Right cardiac atrium (tissue), 5 donors: ENCODE measurements around the gene FOXC2. TPM values are rescaled to one million over a fixed set of nuclear protein-coding genes. Genes with fewer than 3 reads are reported as not detected.

Experiments
- ATAC-seq, 2 donors: fragments of 200-7000 bp; cut with Tn5 transposase; one replicate each; pipeline versions ENCODE4 v1.8.0 to v1.9.1; 2020; ENCODE audit warnings: moderate library complexity in 2 of 2, mild to moderate bottlenecking in 1 of 2
- DNase-seq, 3 donors: peaks; one replicate each; pipeline ENCODE4 v3.0.0-alpha.2; 2020
- H3K27ac ChIP-seq: one replicate; pipeline ENCODE4 v1.5.1; 2013; ENCODE audit warnings: mild to moderate bottlenecking, low read length, control low read depth, moderate library complexity
- H3K27me3 ChIP-seq: one replicate; pipeline ENCODE4 v1.6.1; 2013; ENCODE audit not compliant: control insufficient read depth, insufficient read depth
- H3K4me1 ChIP-seq: one replicate; pipeline ENCODE4 v1.6.1; 2013; ENCODE audit warnings: low read length; ENCODE audit not compliant: control insufficient read depth, insufficient read depth
- H3K4me3 ChIP-seq: one replicate; pipeline ENCODE4 v1.5.1; 2013; ENCODE audit warnings: low read length, control low read depth
- H3K9me3 ChIP-seq: one replicate; pipeline ENCODE4 v1.6.1; 2013; ENCODE audit warnings: low read length; ENCODE audit not compliant: control insufficient read depth
- whole genome bisulfite sequencing: extraction: QIAGEN DNeasy Blood & Tissue Kit; methylation state at CpG from one replicate; pipeline ENCODE4 v1.1.7; 2013; 5-methylcytosine and 5-hydroxymethylcytosine counted together
- intact Hi-C, 4 donors: fragments of 100-400 bp; cut with DNase I; formaldehyde crosslinking; loops; one replicate each; pipeline versions ENCODE4 v1.11.0 to v1.14.0; 2022 to 2023
- polyA plus RNA-seq: library from polyadenylated mRNA; stranded (reverse); fragments of 200-250 nt; gene quantifications from one replicate; pipeline ENCODE4 v1.2.3, GENCODE V29; 2013
- total RNA-seq, 4 donors: library from RNA; stranded (reverse); fragmentation: NEBNext Ultra II Directional; extraction: Animal tissue kit (Norgen Biotek cat#: 25700); gene quantifications; one replicate each; pipeline ENCODE4 v1.2.1, GENCODE V29; 2021
- donor health status: healthy with polysubstance abuse.
- donor health status: DM: no; HTN: yes; CAD: no.
- donor health status: DM: no; HTN: no; CAD: no.
- donor health status: DM: no; HTN: yes; CAD: no; lungs with severe emphysema.
- donor health status: DM: yes; HTN: yes; CAD: no.

The FOXC2 gene
- total and polyA plus RNA-seq, 5 donors: 1.1 to 3.7 (median 2.6) TPM

- Histone ChIP-seq H3K4me1 (no peaks in the 10 kb centered on the region), H3K27me3 (no peaks in the 10 kb centered on the region), H3K4me3 (no peak overlapping the region), H3K9me3 (no peaks in the 10 kb centered on the region), H3K27ac (no peak overlapping the region)
- ATAC-seq: no peak
- no peak for DNase-seq
- 78% methylated on average over 8 of the region's 8 CpGs for WGBS
- intact Hi-C loops: no loop called here
Measured at GRCh38 chr16:86546638-86547013, 20.0 kb upstream of the FOXC2 start.

DNA sequence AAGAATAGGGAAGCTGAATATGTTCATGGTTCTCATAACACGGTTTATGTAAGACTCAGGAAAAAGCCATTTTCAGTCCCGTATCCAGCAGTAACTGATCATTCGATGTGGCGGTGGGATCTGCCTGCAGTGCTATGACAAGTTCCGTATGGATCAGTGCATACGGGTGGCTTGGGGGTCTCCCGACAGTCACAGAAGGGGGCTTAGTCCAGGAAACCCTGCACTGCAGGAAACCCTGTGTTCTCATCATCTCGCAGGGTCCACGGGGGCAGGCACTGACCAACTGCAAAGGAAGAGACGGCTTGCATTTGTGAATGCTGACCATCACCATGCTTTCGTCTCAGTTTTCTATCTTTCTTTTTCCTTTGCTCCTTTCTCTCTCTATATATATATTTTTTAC, 19.3 kb upstream of the FOXC2 start:
- WGBS: 94% methylated on average over 11 of the region's 11 CpGs
- Histone ChIP-seq H3K4me3 (no peak overlapping the region), H3K27ac (no peak overlapping the region), H3K4me1 (no peaks in the 10 kb centered on the region), H3K9me3 (no peaks in the 10 kb centered on the region), H3K27me3 (no peaks in the 10 kb centered on the region)
- ATAC-seq (no peak), DNase-seq (no peak)
- intact Hi-C loops: no loop called here

DNA sequence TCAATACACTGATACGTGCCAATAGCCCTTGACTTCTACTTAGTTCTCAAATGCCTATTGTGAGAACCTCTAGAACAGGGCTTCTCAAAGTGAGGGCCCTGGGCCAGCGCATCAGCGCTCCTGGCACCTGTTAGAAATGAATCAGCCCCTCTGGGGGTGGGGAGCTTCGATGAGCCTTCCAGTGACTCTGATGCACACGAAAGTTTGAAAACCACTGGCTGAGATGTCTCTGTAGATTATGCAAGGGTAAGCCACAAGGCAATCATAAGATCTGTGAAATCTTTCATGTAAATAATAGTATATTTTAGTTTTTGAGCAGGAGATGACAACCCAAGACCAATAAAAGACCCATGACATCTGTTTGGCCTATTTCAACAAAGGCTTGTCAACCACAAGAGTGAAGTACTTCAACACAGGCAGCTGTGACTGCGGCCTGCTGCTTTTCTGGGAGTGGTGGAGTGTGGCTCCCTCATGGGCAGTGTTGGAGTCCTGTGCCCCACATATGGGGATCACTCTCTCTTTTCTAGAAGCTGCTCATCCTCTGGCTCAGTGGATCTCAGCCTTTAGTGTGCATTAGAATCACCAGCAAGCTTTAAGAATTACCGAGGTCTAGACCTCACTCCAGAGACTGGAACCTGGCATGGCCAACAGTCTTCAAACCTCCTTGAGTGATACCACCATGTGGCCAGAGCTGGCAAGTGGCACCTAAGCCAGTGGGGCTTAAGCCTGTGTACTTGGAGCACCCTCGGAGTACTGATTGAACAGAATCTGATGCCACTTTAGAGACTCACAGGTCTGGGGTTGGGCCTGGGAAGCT, 17.3 kb upstream of the FOXC2 start:
- Histone ChIP-seq H3K27me3 (no peaks in the 10 kb centered on the region), H3K9me3 (no peaks in the 10 kb centered on the region), H3K27ac (no peak overlapping the region), H3K4me3 (no peak overlapping the region), H3K4me1 (peaks cover 3% of the 10 kb centered on the region)
- ATAC-seq: no peak
- DNase-seq: no peak
- intact Hi-C loops: no loop called here
- WGBS: 84% methylated on average over 8 of the region's 8 CpGs

DNA sequence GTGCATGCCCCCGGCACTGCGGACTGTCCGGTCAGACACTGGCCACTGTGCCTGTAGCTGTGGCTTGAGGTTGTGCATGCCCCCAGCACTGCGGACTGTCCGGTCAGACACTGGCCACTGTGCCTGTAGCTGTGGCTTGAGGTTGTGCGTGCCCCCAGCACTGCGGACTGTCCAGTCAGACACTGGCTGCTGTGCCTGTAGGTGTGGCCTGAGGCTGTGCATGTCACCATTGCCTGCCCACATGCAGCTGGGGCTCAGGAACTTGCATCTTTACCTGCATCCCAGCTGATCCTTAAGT, 16.8 kb upstream of the FOXC2 start:
- Histone ChIP-seq H3K27me3 (no peaks in the 10 kb centered on the region), H3K4me3 (no peak overlapping the region), H3K4me1 (peaks cover 3% of the 10 kb centered on the region), H3K9me3 (no peaks in the 10 kb centered on the region), H3K27ac (no peak overlapping the region)
- intact Hi-C loops: loop anchor here in 1 of 4 donors (10.0 kb wide), 1 partner anchor 815 kb away; no protein-coding TSS in a partner anchor
- ATAC-seq (no peak), DNase-seq (no peak)
- WGBS: 96% methylated on average over 7 of the region's 7 CpGs

GRCh38 chr16:86550281-86550680, 16.3 kb upstream of the FOXC2 start:
- Histone ChIP-seq H3K4me3 (no peak overlapping the region), H3K4me1 (peaks cover 3% of the 10 kb centered on the region), H3K27me3 (no peaks in the 10 kb centered on the region), H3K9me3 (no peaks in the 10 kb centered on the region), H3K27ac (no peak overlapping the region)
- intact Hi-C loops: loop anchor here in 1 of 4 donors (10.0 kb wide), 1 partner anchor 815 kb away; no protein-coding TSS in a partner anchor
- DNase-seq (no peak), ATAC-seq (no peak)
- WGBS: 90% methylated on average over 5 of the region's 5 CpGs

DNA sequence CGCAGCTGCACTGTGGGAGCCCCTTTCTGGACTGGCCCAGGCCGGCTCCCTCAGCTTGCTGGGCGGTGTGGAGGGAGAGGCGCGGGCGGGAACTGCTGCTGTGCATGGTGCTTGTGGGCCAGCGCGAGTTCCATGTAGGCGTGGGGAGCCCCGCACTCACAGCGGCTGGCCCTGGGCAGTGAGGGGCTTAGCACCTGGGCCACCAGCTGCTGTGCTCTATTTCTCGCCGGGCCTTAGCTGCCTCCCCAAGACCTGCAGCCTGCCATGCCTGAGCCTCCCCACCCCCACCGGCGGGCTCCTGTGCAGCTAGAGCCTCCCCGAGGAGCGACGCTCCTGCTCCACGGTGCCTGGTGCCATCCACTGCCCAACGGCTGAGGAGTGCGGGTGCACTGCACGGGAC, 13.3 kb upstream of the FOXC2 start:
- no peak for ATAC-seq
- 96% methylated on average over 22 of the region's 22 CpGs for WGBS
- no peaks in the 10 kb centered on the region for H3K9me3 ChIP-seq
- peak in 1 of 3 donors; percentile 64 for DNase-seq
- intact Hi-C loops: loop anchor here in 1 of 4 donors (10.0 kb wide), 1 partner anchor 811 kb away; no protein-coding TSS in a partner anchor
- no peak overlapping the region for H3K27ac ChIP-seq
- no peak overlapping the region for H3K4me3 ChIP-seq
- H3K4me1 ChIP-seq: peaks cover 3% of the 10 kb centered on the region
- no peaks in the 10 kb centered on the region for H3K27me3 ChIP-seq

- H3K27me3 ChIP-seq: no peaks in the 10 kb centered on the region
- DNase-seq: no peak
- intact Hi-C loops: loop anchor here in 1 of 4 donors (10.0 kb wide), 1 partner anchor 810 kb away; no protein-coding TSS in a partner anchor
- H3K27ac ChIP-seq: peak overlapping the region; percentile 53
- peak in 1 of 2 donors; percentile 12 for ATAC-seq
- no peaks in the 10 kb centered on the region for H3K9me3 ChIP-seq
- WGBS: 8% methylated on average over 10 of the region's 10 CpGs
- peaks cover 3% of the 10 kb centered on the region for H3K4me1 ChIP-seq
- peak overlapping the region; percentile 71 for H3K4me3 ChIP-seq
Measured at GRCh38 chr16:86554599-86554916, 12.1 kb upstream of the FOXC2 start.

GRCh38 chr16:86554917-86555703, 11.5 kb upstream of the FOXC2 start, which contains the start of gene MTHFSD:
MTHFSD (minus strand) TSS chr16:86555235; CDS start chr16:86555184, 51 bp downstream.
- ATAC-seq: peak; percentile 97
- Histone ChIP-seq H3K4me1 (peaks cover 3% of the 10 kb centered on the region), H3K27me3 (no peaks in the 10 kb centered on the region), H3K27ac (peak within 1 kb of the TSS; percentile 53), H3K4me3 (peak within 1 kb of the TSS; percentile 71), H3K9me3 (no peaks in the 10 kb centered on the region)
- WGBS: 6% methylated on average over 70 of the region's 70 CpGs
- intact Hi-C loops: loop anchor here in 1 of 4 donors (10.0 kb wide), 1 partner anchor 810 kb away; no protein-coding TSS in a partner anchor
- DNase-seq: peak; percentile 95 to 98 (median 97)

- 34% methylated on average over 17 of the region's 17 CpGs for WGBS
- H3K4me1 ChIP-seq: peaks cover 3% of the 10 kb centered on the region
Measured at GRCh38 chr16:86555704-86556075, 10.9 kb upstream of the FOXC2 start.

DNA sequence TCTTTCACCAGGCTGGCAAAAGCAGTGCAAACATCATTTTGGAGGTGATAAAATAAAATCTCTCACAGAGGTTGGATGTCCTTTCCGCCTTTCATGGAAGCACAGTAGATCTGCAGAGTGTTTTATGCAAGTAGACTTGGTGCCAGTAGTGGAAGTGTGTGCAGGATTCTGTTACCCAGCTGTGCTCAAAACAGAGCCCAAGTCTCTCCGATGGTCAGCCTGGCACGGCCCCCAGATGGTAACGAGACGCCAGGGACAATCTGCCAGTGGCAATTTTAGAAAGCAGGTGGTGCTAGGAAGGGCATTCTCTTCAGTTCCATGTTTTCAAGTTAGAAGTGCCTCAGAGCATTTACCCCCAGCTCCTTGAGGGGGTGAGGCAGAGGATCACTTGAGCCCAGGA, 10.1 kb upstream of the FOXC2 start:
- intact Hi-C loops: loop anchor here in 1 of 4 donors (10.0 kb wide), 1 partner anchor 808 kb away; no protein-coding TSS in a partner anchor
- H3K4me1 ChIP-seq: peaks cover 3% of the 10 kb centered on the region
- H3K27ac ChIP-seq: no peak overlapping the region
- ATAC-seq (no peak), DNase-seq (peak in 2 of 3 donors; percentile 28 to 40)
- no peaks in the 10 kb centered on the region for H3K9me3 ChIP-seq
- H3K4me3 ChIP-seq: no peak overlapping the region
- no peaks in the 10 kb centered on the region for H3K27me3 ChIP-seq
- 66% methylated on average over 5 of the region's 5 CpGs for WGBS

More at GRCh38 chr16:86555704-86556075, 10.9 kb upstream of the FOXC2 start:
- no peaks in the 10 kb centered on the region for H3K9me3 ChIP-seq
- ATAC-seq: peak in 1 of 2 donors; percentile 8
- no peak overlapping the region for H3K27ac ChIP-seq
- DNase-seq: peak in 2 of 3 donors; percentile 42 to 66
- no peaks in the 10 kb centered on the region for H3K27me3 ChIP-seq
- intact Hi-C loops: loop anchor here in 1 of 4 donors (10.0 kb wide), 1 partner anchor 809 kb away; no protein-coding TSS in a partner anchor
- H3K4me3 ChIP-seq: peak overlapping the region; percentile 71

GRCh38 chr16:86557587-86557986, 9.0 kb upstream of the FOXC2 start:
- WGBS: 79% methylated on average over 4 of the region's 4 CpGs
- no peak for ATAC-seq
- H3K27me3 ChIP-seq: no peaks in the 10 kb centered on the region
- H3K4me3 ChIP-seq: no peak overlapping the region
- H3K27ac ChIP-seq: no peak overlapping the region
- DNase-seq: no peak
- intact Hi-C loops: loop anchor here in 1 of 4 donors (10.0 kb wide), 1 partner anchor 807 kb away; no protein-coding TSS in a partner anchor
- H3K9me3 ChIP-seq: no peaks in the 10 kb centered on the region
- H3K4me1 ChIP-seq: peaks cover 3% of the 10 kb centered on the region
